HepG2 (cell line): ENCODE results near the gene FAM89B. TPM values are rescaled to one million over a fixed set of nuclear protein-coding genes. Genes with fewer than 3 reads are reported as not detected.
A peak's percentile ranks its signal among the peaks of the same experiment; 100 is the strongest.

Source experiments
- CENPT ChIP-seq: sonication (generic); formaldehyde crosslinking; IDR thresholded peaks from 2 replicates; pipeline ENCODE4 v1.8.0; 2022; ENCODE audit warnings: low read depth, mild to moderate bottlenecking, moderate library complexity, missing genetic modification reagents
- DPF2 ChIP-seq: sonication (generic); formaldehyde crosslinking; IDR thresholded peaks from 2 replicates; pipeline ENCODE4 v1.4.0; 2020; ENCODE audit warnings: mild to moderate bottlenecking, low read depth, missing genetic modification reagents, borderline replicate concordance
- FOXC1 ChIP-seq: sonication (generic); formaldehyde crosslinking; IDR thresholded peaks from 2 replicates; pipeline ENCODE4 v1.8.0; 2022; ENCODE audit warnings: mild to moderate bottlenecking, missing genetic modification reagents, borderline replicate concordance
- FOXP4 ChIP-seq: sonication (generic); formaldehyde crosslinking; IDR thresholded peaks from 2 replicates; pipeline ENCODE4 v1.4.0; 2020; ENCODE audit warnings: missing genetic modification reagents
- HNF1A ChIP-seq, 2 experiments: sonication (generic) in 1 of 2; formaldehyde crosslinking in 1 of 2; IDR thresholded peaks; 2 replicates each; pipeline versions ENCODE4 v1.4.0 to v1.6.1; 2016 to 2020; ENCODE audit warnings: borderline replicate concordance in 1 of 2, low read depth in 1 of 2, mild to moderate bottlenecking in 1 of 2, missing genetic modification reagents in 1 of 2
- HOXA3 ChIP-seq: sonication (generic); formaldehyde crosslinking; IDR thresholded peaks from 2 replicates; pipeline ENCODE4 v1.5.0; 2020; ENCODE audit warnings: missing genetic modification reagents
- MEF2D ChIP-seq: sonication (generic); formaldehyde crosslinking; IDR thresholded peaks from 2 replicates; pipeline ENCODE4 v1.5.1; 2020; ENCODE audit warnings: mild to moderate bottlenecking, missing genetic modification reagents
- MIER2 ChIP-seq: IDR thresholded peaks from 2 replicates; pipeline ENCODE4 v1.6.1; 2016; ENCODE audit warnings: missing biosample characterization, missing genetic modification reagents
- NFE2L2 ChIP-seq: fragments of 150-350 bp; IDR thresholded peaks from 2 replicates; pipeline ENCODE4 v1.6.1; 2014; ENCODE audit warnings: low read length
- RAD21 ChIP-seq: fragments of 450-650 bp; formaldehyde crosslinking; IDR thresholded peaks from 2 replicates; pipeline ENCODE4 v1.5.0; 2020; ENCODE audit warnings: mild to moderate bottlenecking
- RARA ChIP-seq: IDR thresholded peaks from 2 replicates; pipeline ENCODE4 v1.6.1; 2016; ENCODE audit warnings: missing genetic modification reagents, missing compliant biosample characterization
- REPIN1 ChIP-seq: sonication (generic); formaldehyde crosslinking; IDR thresholded peaks from 2 replicates; pipeline ENCODE4 v1.8.0; 2022; ENCODE audit warnings: missing genetic modification reagents, low read depth, mild to moderate bottlenecking, borderline replicate concordance
- RFX3 ChIP-seq: IDR thresholded peaks from 2 replicates; pipeline ENCODE4 v1.6.1; 2016; ENCODE audit warnings: missing biosample characterization, missing genetic modification reagents
- RFX5 ChIP-seq: IDR thresholded peaks from 2 replicates; pipeline ENCODE4 v1.6.1; 2011; ENCODE audit warnings: low read depth, low read length, improper control_type of control experiment
- SCMH1 ChIP-seq: sonication (generic); formaldehyde crosslinking; IDR thresholded peaks from 2 replicates; pipeline ENCODE4 v1.9.0; 2021; ENCODE audit warnings: missing genetic modification reagents, mild to moderate bottlenecking, borderline replicate concordance
- SYNCRIP ChIP-seq: fragments of 200-400 bp; formaldehyde crosslinking; IDR thresholded peaks from 2 replicates; pipeline ENCODE4 v1.6.1; 2018; ENCODE audit warnings: mild to moderate bottlenecking, low read depth, low read length; ENCODE audit not compliant: insufficient read depth
- TAF15 ChIP-seq: fragments of 200-400 bp; formaldehyde crosslinking; IDR thresholded peaks from one replicate; pipeline ENCODE4 v1.6.1; 2018; ENCODE audit warnings: mild to moderate bottlenecking, low read depth, low read length; ENCODE audit not compliant: poor library complexity, severe bottlenecking
- THYN1 ChIP-seq: sonication (generic); formaldehyde crosslinking; IDR thresholded peaks from 2 replicates; pipeline ENCODE4 v1.8.1; 2023; ENCODE audit warnings: low read depth, mild to moderate bottlenecking, moderate library complexity, missing genetic modification reagents, borderline replicate concordance
- U2AF1 ChIP-seq: fragments of 200-400 bp; formaldehyde crosslinking; optimal IDR thresholded peaks from 2 replicates; pipeline ENCODE3; 2017; ENCODE audit warnings: mild to moderate bottlenecking, low read depth, low read length
- ZFP90 ChIP-seq: sonication (generic); formaldehyde crosslinking; IDR thresholded peaks from 2 replicates; pipeline ENCODE4 v1.8.0; 2022; ENCODE audit warnings: missing genetic modification reagents, mild to moderate bottlenecking, inconsistent platforms, borderline replicate concordance
- ZNF34 ChIP-seq: sonication (generic); formaldehyde crosslinking; IDR thresholded peaks from 2 replicates; pipeline ENCODE4 v1.4.0; 2020; ENCODE audit warnings: mild to moderate bottlenecking, missing genetic modification reagents, borderline replicate concordance
- ZNF343 ChIP-seq: sonication (generic); formaldehyde crosslinking; IDR thresholded peaks from 2 replicates; pipeline ENCODE4 v1.4.0; 2020; ENCODE audit warnings: mild to moderate bottlenecking, missing genetic modification reagents
- ZNF441 ChIP-seq: sonication (generic); formaldehyde crosslinking; IDR thresholded peaks from 2 replicates; pipeline ENCODE4 v1.7.0; 2021; ENCODE audit warnings: missing genetic modification reagents, borderline replicate concordance
- polyA plus RNA-seq, 8 experiments: library from polyadenylated mRNA; depleted of rRNA in 3 of 8; stranded (reverse) in 7 of 8; unstranded in 1 of 8; fragments of >200 nt; fragmentation: Illumina TruSeq in 4 of 8; extraction: Trizol in 4 of 8; gene quantifications; 2 replicates each; pipeline versions ENCODE4 v1.2.1 to v1.2.3, GENCODE V29; 2011 to 2016; ENCODE audit warnings: low read depth in 4 of 8, missing spikeins in 1 of 8, mixed read lengths in 1 of 8; ENCODE audit not compliant: insufficient read depth in 1 of 8
- total RNA-seq, 5 experiments: library from RNA; depleted of rRNA; stranded (reverse); fragments of >200 nt; fragmentation: Illumina TruSeq; extraction: Trizol; gene quantifications; 2 replicates each; pipeline ENCODE4 v1.2.3, GENCODE V29; 2016; ENCODE audit warnings: low read depth in 1 of 5

Gene FAM89B
- total and polyA plus RNA-seq, 2 of the 13 experiments (the other 11 are each of a cell fraction or from before 2014, with no cell fraction given): 5.7 to 8.0 TPM

GRCh38 chr11:65529475-65530156 is 42.7 kb upstream of the FAM89B start (continued):
- TF ChIP-seq HNF1A (IDR thresholded peaks at IDR 0.05; ENCODE audit: low read depth): no peak
- TF ChIP-seq HNF1A (CRISPR knock-in tag; IDR thresholded peaks at IDR 0.05; ENCODE audit: borderline replicate concordance): 0 out of 2 replicates have a peak, but pooled peaks have one; percentile 70
- peak; percentile 97 for TF ChIP-seq RARA (CRISPR knock-in tag)
- no peak for TF ChIP-seq RAD21 (CRISPR knock-in tag)
- TF ChIP-seq NFE2L2: no peak
- peak; percentile 53; the same call in 1 of the 2 replicates for TF ChIP-seq MIER2 (CRISPR knock-in tag)
- TF ChIP-seq DPF2 (CRISPR knock-in tag): no peak
- TF ChIP-seq THYN1 (CRISPR knock-in tag): no peak
- TF ChIP-seq ZFP90 (CRISPR knock-in tag): 0 out of 2 replicates have a peak, but pooled peaks have one; percentile 59
- TF ChIP-seq ZNF343: no peak
- TF ChIP-seq SYNCRIP: no peak
- no peak for TF ChIP-seq RFX3 (CRISPR knock-in tag)
- no peak for TF ChIP-seq RFX5
- TF ChIP-seq U2AF1: no peak
- TF ChIP-seq CENPT (CRISPR knock-in tag): no peak
- TF ChIP-seq SCMH1 (CRISPR knock-in tag): no peak
- TF ChIP-seq HOXA3 (CRISPR knock-in tag): peak; percentile 75
- 0 out of 2 replicates have a peak, but pooled peaks have one; percentile 74 for TF ChIP-seq REPIN1
- 0 out of 2 replicates have a peak, but pooled peaks have one; percentile 54 for TF ChIP-seq ZNF34 (CRISPR knock-in tag)
- no peak for TF ChIP-seq TAF15
- TF ChIP-seq FOXP4: peak; percentile 50; the same call in 1 of the 2 replicates
- 0 out of 2 replicates have a peak, but pooled peaks have one; percentile 35 for TF ChIP-seq FOXC1 (CRISPR knock-in tag)
- no peak for TF ChIP-seq ZNF441 (CRISPR knock-in tag)
- peak; percentile 64; the same call in 1 of the 2 replicates for TF ChIP-seq MEF2D (CRISPR knock-in tag)
